GM21360 (cell line): ENCODE data around the gene PALB2.

Experiments used
- ATAC-seq: cut with Tn5 transposase; IDR thresholded peaks from one replicate; pipeline ENCODE4 v1.9.1; 2021; ENCODE audit warnings: mild to moderate bottlenecking, moderate library complexity; ENCODE audit not compliant: unreplicated experiment

The PALB2 gene

GRCh38 chr16:23556881-23557778 is 84.0 kb downstream of the PALB2 start, which contains the start of the genes EARS2 and UBFD1:
TSS of gene EARS2 (minus strand) at chr16:23557350. CDS start at chr16:23557343, 7 bp downstream.
TSS of gene UBFD1 (plus strand) at chr16:23557727. CDS start at chr16:23557743, 16 bp downstream.
- ATAC-seq, result peak; percentile 83

- ATAC-seq, result no peak
Measured at GRCh38 chr16:23554536-23554935, 86.6 kb downstream of the PALB2 start.
